Lung (tissue), 16 donors: ENCODE results near the gene DUS4L. TPM values are rescaled to one million over a fixed set of nuclear protein-coding genes. Genes with fewer than 3 reads are reported as not detected.

Experiments used
- ATAC-seq: fragments of 200-7000 bp; cut with Tn5 transposase; one replicate; pipeline ENCODE4 v1.9.1; 2020; ENCODE audit warnings: moderate number of reproducible peaks; ENCODE audit not compliant: insufficient read depth, low FRiP score
- DNase-seq, 3 donors: peaks; one replicate each; pipeline ENCODE4 v3.0.0-alpha.2; 2013 to 2017
- H3K27ac ChIP-seq, 2 donors: one replicate each; pipeline ENCODE4 v1.5.1; 2013; ENCODE audit warnings: mild to moderate bottlenecking in 2 of 2, moderate library complexity in 2 of 2, control low read depth in 1 of 2, inconsistent platforms in 1 of 2, low read depth in 1 of 2, low read length in 1 of 2
- H3K27me3 ChIP-seq, 3 donors: one replicate each; pipeline ENCODE4 v1.5.1; 2013; ENCODE audit warnings: low read length in 2 of 3; ENCODE audit not compliant: control insufficient read depth in 3 of 3, insufficient read depth in 3 of 3
- H3K36me3 ChIP-seq, 4 donors: one replicate each; pipeline ENCODE4 v1.5.1; 2013; ENCODE audit warnings: low read length in 4 of 4, mild to moderate bottlenecking in 1 of 4, moderate library complexity in 1 of 4; ENCODE audit not compliant: control insufficient read depth in 4 of 4, insufficient read depth in 4 of 4
- H3K4me1 ChIP-seq, 5 donors: one replicate each; pipeline ENCODE4 v1.5.1; 2013; ENCODE audit warnings: low read length in 5 of 5, mild to moderate bottlenecking in 2 of 5, moderate library complexity in 1 of 5; ENCODE audit not compliant: control insufficient read depth in 5 of 5, insufficient read depth in 5 of 5
- H3K4me3 ChIP-seq: one replicate; pipeline ENCODE4 v1.5.1; 2013; ENCODE audit warnings: mild to moderate bottlenecking, control low read depth, moderate library complexity
- H3K9ac ChIP-seq, 2 donors: one replicate each; pipeline ENCODE4 v1.5.1; 2013; ENCODE audit warnings: low read length in 2 of 2, control low read depth in 1 of 2; ENCODE audit not compliant: insufficient read depth in 1 of 2
- H3K9me3 ChIP-seq, 4 donors: one replicate each; pipeline ENCODE4 v1.5.1; 2013; ENCODE audit warnings: low read length in 3 of 4, mild to moderate bottlenecking in 1 of 4, moderate library complexity in 1 of 4; ENCODE audit not compliant: control insufficient read depth in 4 of 4, insufficient read depth in 3 of 4
- whole genome bisulfite sequencing, 2 donors: extraction: QIAGEN DNeasy Blood & Tissue Kit; methylation state at CpG; one replicate each; pipeline ENCODE4 v1.1.7; 2013; 5-methylcytosine and 5-hydroxymethylcytosine counted together
- long read RNA-seq, 5 donors: transcript quantifications; one replicate each; lab custom pipeline, GENCODE V29; 2026
- polyA plus RNA-seq, 2 donors: library from polyadenylated mRNA; stranded (reverse); fragments of 200-250 nt; gene quantifications; one replicate each; pipeline ENCODE4 v1.2.1, GENCODE V29; 2013
- total RNA-seq, 2 donors: library from RNA; depleted of rRNA in 1 of 2; stranded (reverse); fragments of >200 nt in 1 of 2; gene quantifications; one replicate each; pipeline ENCODE4 v1.2.1, GENCODE V29; 2014 to 2021
- TF ChIP-seq, protein P1 (sequence below): IDR thresholded peaks from 2 replicates; pipeline ENCODE4 v1.5.1; 2012; ENCODE audit warnings: mild to moderate bottlenecking; ENCODE audit errors: control extremely low read depth, extremely low read depth
- donor health status: control.
- donor health status: control.
- donor health status: Bipolar disorder and iron deficiency.
- donor health status: healthy.
- donor health status: DM: yes; HTN: yes; CAD: no.

DUS4L gene
- 10 to 100 TPM in 1 of 2 donors, 1 to 10 TPM in 1; 6.4 to 14.8 TPM for total RNA-seq
- polyA plus RNA-seq = 1 to 10 TPM; 3.5 TPM
- long read RNA-seq, donor 1, partial matches to known transcripts = 0 of 2 reads
- long read RNA-seq, donor 1, other reads (novel, unspliced or antisense) = 0 of 2 reads
- long read RNA-seq, donor 2 = 0 reads
- long read RNA-seq, donor 3, partial matches to known transcripts = 5 of 5 reads
- long read RNA-seq, donor 3, other reads (novel, unspliced or antisense) = 0 of 5 reads
- long read RNA-seq, donor 4, partial matches to known transcripts = 0 of 2 reads
- long read RNA-seq, donor 4, other reads (novel, unspliced or antisense) = 0 of 2 reads
- long read RNA-seq, donor 5, partial matches to known transcripts = 6 of 10 reads
- long read RNA-seq, donor 5, other reads (novel, unspliced or antisense) = 0 of 10 reads

- WGBS, 2 donors = 0% methylated on average over 49 to 55 of the region's 55 CpGs
- Histone ChIP-seq H3K4me1 (peaks cover 0 to 28% (median 0%) of the 10 kb centered on the region in 5 donors), H3K36me3 (peaks cover 0 to 6% (median 0%) of the 10 kb centered on the region in 4 donors), H3K9me3 (no peaks in the 10 kb centered on the region), H3K9ac (peak within 1 kb of the TSS; percentile 86 to 96), H3K27ac (peak within 1 kb of the TSS; percentile 93 to 99), H3K4me3 (peak within 1 kb of the TSS; percentile 98), H3K27me3 (no peaks in the 10 kb centered on the region)
- DNase-seq (peak; percentile 88 to 90 (median 90)), ATAC-seq (peak; percentile 92)
- TF ChIP-seq, protein P1, sequence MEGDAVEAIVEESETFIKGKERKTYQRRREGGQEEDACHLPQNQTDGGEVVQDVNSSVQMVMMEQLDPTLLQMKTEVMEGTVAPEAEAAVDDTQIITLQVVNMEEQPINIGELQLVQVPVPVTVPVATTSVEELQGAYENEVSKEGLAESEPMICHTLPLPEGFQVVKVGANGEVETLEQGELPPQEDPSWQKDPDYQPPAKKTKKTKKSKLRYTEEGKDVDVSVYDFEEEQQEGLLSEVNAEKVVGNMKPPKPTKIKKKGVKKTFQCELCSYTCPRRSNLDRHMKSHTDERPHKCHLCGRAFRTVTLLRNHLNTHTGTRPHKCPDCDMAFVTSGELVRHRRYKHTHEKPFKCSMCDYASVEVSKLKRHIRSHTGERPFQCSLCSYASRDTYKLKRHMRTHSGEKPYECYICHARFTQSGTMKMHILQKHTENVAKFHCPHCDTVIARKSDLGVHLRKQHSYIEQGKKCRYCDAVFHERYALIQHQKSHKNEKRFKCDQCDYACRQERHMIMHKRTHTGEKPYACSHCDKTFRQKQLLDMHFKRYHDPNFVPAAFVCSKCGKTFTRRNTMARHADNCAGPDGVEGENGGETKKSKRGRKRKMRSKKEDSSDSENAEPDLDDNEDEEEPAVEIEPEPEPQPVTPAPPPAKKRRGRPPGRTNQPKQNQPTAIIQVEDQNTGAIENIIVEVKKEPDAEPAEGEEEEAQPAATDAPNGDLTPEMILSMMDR = no peak
Measured at GRCh38 chr7:107563775-107564552, at the start of gene DUS4L, which contains the start of gene COG5. TSS of gene DUS4L (plus strand) at chr7:107563971. CDS start at chr7:107567071, 3,100 bp downstream. TSS of gene COG5 (minus strand) at chr7:107563920. CDS start at chr7:107563896, 24 bp downstream.

DNA sequence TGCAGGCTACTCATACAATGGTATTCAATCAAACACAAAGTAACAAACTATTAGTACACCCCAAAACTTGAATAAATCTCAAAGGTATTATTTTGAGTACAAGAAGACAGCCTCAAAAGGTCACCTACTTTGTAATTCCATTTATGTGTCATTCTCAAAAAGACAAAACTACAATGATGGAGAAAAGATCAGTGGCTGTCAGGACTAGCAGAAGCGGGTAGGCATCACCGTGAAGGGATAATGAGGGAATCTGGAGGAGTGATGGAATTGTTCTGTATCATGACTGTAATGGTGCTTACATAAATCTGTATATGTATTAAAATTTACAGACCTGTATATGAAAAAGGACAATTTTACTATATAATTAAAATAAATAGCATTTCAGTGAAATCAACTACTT lies 37.1 kb upstream of the DUS4L start:
- 98% methylated on average over 2 of the region's 2 CpGs for WGBS, 2 donors
- H3K36me3 ChIP-seq = peaks cover 0 to 4% (median 0%) of the 10 kb centered on the region in 4 donors
- no peak for ATAC-seq
- no peaks in the 10 kb centered on the region for H3K27me3 ChIP-seq
- no peak overlapping the region for H3K9ac ChIP-seq
- TF ChIP-seq, protein P1 = no peak
- H3K9me3 ChIP-seq = no peaks in the 10 kb centered on the region
- H3K4me3 ChIP-seq = no peak overlapping the region
- H3K27ac ChIP-seq = no peak overlapping the region
- peaks cover 0 to 4% (median 0%) of the 10 kb centered on the region in 5 donors for H3K4me1 ChIP-seq
- DNase-seq = no peak

- ATAC-seq = no peak
- no peak overlapping the region for H3K27ac ChIP-seq
- no peak overlapping the region for H3K9ac ChIP-seq
- 98 to 99% methylated on average over 3 of the region's 3 CpGs for WGBS, 2 donors
- H3K9me3 ChIP-seq = no peaks in the 10 kb centered on the region
- no peak overlapping the region for H3K4me3 ChIP-seq
- H3K4me1 ChIP-seq = peaks cover 0 to 7% (median 0%) of the 10 kb centered on the region in 5 donors
- H3K27me3 ChIP-seq = no peaks in the 10 kb centered on the region
- DNase-seq = no peak
- TF ChIP-seq, protein P1 = no peak
- peaks cover 0 to 3% (median 0%) of the 10 kb centered on the region in 4 donors for H3K36me3 ChIP-seq
Measured at GRCh38 chr7:107527196-107527595, 36.6 kb upstream of the DUS4L start.
